Medulla oblongata (tissue), 1 donor: ENCODE results near the gene MEX3D.
"Not testable (repeated sequence)": the region's sequence is repeated elsewhere in the genome, so short reads cannot be mapped to it uniquely, and the experiment has no call there.

Source experiments
- DNase-seq: peaks from one replicate; pipeline ENCODE4 v3.0.0-alpha.2; 2015; ENCODE audit errors: extremely low spot score

MEX3D gene

DNA sequence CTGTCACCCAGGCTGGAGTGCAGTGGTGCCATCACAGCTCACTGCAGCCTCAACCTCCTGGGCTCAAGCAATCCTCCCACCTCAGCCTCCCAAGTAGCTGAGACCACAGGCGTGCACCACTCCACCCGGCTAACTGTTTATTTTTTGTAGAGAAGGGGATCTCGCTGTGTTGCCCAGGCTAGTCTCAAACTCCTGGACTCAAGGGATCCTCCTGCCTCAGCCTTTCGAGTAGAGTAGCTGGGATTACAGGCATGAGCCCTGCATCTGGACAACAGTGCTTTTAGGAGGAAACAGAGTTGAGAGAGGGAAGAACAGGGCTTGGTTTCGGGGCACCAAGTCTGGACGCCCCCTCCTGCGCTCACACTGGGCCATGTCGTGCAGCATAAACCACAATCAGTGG is 48.3 kb downstream of the MEX3D start:
- DNase-seq: not testable (repeated sequence)

DNA sequence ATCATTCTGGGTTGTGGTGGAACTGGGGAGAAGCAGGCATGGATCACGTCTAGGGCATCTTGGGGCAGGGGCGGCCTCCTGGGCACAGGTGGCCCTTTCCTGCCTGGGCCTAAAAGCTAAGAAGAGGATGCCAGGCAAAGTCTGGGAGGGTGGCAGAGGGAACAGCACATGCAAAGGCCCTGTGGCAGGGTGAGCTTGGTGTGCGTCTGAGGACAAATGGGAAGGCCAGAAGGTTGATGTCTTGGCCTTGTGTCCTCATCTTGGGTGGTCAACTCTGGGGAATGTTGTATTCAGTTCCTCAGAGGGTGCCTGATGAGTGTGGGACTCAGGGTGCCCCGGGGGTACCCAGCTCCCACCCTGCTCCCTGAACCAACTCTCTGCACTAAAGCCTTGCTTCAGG is 49.7 kb downstream of the MEX3D start:
- no peak for DNase-seq

DNA sequence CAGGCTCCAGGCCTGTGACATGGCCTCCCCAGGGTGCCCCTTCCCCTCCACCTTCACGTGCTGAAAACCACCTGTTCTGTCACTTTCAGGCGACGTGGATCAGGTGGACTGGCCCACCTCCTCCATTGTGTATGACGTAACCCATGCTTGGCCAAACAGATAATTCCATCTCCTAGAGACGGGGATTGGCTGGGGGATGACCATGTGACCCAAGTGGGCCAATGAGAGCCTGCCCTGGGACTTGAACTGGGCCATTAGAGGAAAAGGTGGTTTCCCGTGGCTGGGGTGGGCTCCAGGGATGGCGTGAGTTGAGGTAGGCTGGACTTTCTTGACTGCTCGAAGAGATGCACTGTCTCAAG is 51.8 kb downstream of the MEX3D start:
- no peak for DNase-seq

DNA sequence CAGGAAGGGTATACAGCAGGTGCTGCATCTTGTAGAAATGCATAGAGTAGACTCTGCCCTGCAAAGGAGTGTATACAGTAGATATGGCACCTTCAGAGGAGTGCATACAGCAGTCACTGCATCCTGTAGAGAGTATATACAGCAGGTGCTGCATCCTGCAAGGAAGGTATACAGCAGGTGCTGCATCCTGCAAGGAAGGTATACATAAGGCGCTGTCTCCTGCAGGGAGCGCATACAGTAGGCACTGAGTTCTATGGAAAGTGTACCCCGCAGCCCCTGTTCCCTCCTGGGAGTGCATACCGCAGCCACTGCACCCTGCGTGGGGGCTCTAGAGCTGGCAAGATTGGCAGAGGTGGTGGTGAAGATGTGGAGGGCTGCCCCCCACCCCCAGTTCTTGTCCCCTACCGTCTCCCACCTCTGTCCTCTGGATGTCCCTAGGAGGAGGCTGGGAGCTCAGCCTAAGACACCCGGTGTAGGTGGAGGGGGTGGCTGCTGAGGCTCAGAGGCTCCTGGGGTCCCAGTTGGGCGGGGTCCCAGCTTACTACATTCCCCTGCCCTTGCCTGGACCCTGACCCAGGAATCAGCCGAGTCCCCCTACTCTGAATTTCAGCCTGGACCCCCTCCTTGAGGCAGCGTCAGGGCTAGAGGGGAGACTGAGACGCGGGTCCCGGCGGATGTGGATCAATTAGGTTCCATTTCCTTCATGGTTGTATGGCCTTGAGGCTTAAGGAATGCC is 53.0 kb downstream of the MEX3D start:
- DNase-seq: no peak

DNA sequence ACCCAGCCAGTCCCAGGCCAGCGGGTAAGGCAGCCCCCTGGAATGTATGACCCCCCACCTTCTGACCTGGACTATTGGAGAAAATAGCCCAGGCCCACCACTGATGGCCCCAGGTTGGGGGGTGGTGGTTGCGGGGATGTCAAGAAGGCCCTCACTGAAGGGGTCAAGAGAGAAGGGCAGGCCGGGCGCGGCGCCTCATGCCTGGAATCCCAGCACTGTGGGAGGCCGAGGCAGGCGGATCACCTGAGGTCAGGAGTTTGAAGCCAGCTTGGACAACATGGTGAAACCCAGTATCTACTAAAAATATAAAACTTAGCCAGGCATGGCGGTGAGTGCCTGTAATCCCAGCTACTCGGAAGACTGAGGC is 53.8 kb downstream of the MEX3D start:
- DNase-seq: no peak

DNA sequence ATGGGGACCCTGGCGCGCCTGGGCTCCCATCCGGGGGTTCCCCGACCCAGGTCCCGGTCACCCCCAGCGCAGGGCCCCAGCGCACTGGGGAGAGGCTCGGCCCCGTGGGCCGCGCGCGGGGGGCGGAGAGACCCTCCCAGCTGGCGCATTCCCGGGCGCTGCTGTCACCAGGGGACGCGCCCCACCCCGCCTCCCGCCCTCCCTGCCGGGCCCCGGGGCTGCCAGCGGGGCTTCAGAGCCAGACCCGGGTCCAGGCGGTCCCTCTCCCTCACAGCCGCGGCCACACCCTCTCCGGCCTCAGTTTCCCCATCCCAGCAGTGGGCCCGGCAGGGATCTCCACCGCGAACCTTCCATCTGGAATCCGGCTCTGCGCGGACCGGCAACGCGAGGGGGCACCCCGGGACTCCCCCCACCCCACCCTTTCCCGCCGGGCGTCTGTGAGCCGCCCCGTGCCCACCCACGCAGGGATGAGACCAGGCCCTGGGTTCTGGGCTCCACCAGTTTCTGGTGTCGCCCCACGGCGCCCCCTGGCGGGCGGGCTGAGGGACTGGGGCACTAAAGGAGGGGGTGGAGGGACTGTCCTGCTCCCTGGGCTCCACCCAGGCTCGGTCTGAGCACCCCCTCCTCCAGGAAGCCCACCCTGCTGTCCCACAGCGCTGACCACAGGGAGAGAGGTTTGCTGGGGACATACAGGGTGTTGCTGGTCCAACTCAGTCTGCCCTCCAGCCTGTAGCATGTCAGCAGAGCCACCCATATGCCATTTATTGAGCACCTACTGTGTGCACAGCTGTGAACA is 54.4 kb downstream of the MEX3D start:
- DNase-seq: no peak

DNA sequence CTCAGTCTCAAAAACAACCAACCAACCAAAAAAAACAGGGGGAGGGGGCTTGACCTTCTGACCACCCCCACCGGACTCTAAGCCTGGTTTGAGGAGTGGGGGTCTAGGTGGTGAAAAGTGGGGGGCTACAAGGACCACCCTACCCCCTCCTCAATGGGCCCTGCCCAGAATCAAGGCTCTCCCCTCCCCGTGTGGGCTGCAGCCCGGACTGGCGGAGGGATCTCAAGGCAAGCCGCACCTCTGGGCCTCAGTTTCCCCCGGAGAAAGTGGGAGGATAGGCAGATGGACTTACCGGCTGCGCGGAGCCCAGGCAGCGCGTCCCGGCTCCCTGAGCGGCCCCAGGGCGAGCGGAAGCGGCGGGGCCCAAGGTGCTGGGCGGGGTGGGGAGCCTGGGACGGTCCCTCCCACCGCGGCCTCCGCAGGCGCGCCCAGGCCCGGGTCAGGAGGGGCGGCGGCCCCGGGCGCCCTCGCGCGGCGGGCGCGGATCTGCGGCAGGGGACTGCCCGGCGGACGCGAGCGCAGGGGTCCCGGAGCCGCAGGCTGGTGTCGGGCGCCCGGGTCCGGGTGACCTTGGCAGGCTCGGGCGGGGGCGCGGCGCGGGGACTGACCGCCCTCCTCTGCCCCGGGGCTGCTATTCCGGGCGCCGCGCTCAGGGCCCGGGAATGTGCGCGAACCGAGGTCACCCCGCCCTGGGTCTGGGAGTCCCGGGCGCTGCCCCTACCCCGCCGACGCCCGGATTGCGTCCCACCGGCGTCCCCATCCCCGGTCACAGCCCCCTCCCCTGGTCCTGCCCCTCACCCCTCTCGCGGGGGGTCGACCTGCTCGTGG is 55.2 kb downstream of the MEX3D start, which contains the start of gene ADAMTSL5:
TSS of gene ADAMTSL5 (minus strand) at position 349 of the 828 bp plus-strand sequence. CDS start 2,076 bp downstream, outside the sequence.
- DNase-seq: no peak

DNA sequence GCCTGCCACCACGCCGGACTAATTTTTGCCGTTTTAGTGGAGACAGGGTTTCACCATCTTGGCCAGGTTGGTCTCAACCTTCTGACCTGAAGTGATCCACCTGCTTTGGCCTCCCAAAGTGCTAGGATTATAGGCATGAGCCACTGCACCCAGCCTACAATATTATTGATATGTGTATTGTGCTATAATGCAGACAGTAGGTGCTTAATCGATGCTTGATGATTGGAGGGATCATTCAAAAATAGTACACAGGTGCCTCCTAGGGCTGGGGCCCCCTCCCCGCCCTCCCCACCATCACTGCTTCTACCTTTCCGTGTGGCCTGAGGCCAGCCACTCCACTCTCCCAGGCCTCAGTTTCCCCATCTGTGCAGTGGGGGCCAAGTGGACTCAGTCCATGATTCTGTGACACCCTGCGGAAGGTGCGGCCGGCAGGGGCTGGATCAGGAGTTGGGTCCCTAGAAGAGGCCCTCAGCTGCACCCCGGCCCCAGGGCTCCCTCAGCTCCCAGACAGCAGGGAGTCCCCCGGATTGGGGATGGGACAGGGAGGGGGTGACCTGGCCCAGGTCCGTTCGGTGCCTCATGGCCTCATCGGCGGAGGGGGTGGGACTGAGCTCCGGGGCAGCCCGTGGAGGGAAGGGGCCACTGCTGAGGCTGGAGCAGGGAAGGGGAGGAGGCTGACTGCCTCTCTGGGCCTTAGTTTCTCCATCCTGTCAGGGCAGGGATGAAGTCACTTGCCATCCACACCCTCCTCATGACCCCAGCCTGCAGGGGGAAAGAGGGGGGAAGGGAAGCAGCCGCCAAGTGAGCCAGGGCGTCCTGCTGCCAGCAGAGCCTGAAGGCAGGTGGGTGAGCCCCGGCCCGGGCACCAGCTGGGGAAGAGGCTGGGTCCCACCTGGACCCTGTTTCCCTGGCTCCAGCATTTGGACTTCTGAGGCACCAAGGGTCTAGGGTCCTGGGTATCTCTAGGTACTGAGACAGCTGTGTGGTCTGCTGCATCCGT is 56.5 kb downstream of the MEX3D start:
- DNase-seq: no peak

DNA sequence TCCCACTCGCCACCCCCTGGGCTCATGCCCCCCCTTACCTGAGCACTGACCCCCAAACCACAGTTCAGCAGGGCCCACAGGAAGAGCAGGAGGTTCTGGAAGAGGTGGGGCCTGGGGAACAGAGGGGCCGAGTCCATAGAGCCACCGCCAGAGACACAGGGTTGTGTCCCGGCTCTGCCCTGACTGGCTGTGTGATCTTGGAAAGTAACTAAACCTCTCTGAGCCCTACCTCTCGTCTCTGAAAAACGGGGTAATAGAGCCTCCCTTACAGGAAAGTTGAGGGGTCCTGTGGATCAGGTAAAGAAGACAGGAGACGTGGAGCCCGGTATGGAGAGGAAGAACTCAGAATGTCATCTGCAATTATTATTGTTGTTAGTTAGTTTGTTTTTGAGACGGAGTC is 57.3 kb downstream of the MEX3D start:
- DNase-seq: no peak

DNA sequence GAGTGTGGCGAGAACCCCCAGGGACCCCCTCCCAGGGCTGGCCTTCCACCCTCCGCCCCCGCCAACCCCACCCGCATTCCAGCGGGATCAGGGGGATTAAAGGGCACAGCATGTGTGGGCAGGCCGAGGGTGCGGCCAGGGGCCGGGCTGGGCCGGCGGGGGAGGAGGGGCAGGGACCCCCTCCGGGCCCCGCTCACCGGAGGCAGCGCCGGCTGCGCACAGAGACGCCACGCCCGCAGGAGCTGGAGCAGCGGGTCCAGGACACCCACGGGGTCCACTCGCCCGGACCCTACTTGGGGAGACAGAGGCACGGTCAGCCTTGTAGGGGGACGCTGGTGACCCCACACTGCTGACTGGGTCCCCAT is 57.7 kb downstream of the MEX3D start:
- no peak for DNase-seq

DNA sequence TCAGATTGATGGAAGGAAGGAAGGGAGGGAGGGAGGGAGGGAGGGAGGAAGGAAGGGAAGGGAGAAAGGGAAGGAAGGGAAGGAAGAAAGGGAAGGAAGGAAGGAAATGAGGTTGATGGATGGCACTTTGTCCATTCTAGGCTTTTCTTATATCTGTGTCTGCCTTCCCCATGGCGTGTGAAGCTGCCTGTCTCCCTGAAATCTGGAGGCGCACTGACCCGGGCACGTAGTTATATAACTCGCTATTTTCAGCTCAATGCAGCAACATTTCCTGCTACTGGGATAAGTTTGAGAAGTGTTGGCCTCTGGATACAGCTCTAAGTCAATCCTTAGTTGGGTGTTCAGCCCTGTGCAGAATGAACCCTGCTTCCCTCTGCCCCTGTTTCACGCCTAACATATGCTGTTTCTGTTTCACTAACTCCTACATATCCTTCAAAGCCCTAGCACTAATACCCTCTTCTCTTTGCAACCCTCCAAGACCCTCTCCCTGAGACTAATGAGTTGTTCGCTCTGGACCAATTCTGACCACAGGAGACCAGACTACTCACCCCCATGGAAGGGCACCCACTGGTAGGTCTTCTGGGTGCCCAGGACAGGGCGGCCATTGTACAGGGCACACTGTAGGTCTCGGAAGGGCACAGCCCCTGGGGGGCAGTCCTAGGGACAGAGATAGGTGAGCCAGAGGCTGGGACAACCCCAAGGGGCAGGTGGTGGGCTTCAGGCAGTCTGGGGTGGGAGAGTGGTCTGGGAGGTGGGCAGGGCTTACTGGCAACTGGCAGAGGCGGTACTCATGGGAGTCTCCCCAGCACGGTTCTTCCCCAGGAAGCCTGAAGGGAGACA is 58.3 kb downstream of the MEX3D start:
- DNase-seq: no peak

DNA sequence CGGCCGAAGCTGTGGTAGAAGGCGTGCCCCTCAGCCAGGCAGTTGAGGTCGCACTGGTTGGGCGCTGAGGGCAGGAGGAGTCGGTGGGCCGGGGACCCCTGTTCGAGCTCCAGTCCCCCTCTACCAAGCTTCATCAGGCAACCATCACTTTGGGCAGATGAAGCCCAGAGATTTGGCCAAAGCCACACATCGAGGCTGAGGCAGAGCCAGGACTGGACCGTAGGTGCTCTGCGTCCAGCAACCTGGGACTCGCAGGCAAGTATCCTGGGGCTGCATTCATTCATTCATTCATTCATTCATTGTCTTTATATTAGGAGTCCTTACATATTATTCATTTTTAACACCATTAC is 59.6 kb downstream of the MEX3D start:
- DNase-seq: no peak

DNA sequence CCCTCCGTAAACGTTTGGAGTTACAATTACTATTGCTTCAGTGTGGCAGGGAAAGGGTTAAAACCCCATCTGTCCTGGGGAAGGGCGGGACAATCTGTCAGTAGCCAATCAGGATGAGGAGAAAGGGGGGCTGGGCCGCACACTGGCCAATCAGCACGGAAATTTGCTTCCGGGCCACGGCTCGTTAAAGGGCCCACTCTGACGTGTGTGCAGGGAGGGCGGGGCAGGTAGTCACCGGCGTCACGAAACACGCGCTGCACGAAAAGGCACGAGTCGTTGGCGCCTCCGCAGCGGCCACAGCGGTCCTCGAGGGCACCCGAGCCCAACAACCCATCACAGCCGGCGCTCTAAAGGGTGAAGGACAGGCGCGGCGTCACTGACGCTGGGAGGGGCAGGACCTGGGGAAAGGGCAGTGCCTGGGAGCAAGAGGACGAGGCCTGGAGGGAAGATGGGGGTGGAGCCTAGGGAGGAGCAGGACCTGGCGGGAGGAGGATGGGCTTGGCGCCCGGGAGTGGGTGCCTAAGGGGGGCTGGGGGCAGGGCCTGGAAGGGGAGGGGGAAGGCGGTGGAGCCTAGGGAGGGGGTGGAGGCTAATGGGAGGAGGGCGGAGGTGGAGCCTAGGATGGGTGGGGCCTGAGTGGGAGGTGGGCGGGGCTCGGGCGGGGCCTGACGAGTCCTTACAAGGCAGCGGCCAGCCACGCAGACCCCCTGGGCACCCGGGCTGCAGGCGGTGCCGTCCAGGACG is 60.2 kb downstream of the MEX3D start:
- peak; percentile 96 for DNase-seq

DNA sequence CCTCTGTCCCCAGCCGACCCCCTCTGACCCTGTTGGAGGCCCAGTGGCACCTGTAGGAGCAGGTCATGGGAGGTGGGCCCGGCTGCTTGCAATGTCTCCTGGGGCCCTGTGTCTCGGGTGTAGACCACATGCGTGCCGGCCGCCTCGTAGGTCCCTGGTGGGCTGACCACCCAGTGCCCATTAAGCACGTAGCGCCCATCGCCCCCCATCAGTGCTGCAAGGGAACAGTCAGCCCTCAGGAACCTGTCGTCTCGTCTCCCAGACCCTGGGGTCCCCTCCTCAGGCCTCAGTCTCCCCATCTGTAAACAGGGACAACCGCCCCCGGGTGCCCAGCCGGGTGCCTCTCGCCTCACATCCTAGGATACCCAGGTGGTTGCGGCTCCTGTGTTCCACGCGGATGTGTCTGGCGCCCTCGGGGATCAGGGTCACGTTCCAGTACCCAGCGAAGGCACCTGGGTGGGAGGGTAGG is 60.9 kb downstream of the MEX3D start:
- no peak for DNase-seq

DNA sequence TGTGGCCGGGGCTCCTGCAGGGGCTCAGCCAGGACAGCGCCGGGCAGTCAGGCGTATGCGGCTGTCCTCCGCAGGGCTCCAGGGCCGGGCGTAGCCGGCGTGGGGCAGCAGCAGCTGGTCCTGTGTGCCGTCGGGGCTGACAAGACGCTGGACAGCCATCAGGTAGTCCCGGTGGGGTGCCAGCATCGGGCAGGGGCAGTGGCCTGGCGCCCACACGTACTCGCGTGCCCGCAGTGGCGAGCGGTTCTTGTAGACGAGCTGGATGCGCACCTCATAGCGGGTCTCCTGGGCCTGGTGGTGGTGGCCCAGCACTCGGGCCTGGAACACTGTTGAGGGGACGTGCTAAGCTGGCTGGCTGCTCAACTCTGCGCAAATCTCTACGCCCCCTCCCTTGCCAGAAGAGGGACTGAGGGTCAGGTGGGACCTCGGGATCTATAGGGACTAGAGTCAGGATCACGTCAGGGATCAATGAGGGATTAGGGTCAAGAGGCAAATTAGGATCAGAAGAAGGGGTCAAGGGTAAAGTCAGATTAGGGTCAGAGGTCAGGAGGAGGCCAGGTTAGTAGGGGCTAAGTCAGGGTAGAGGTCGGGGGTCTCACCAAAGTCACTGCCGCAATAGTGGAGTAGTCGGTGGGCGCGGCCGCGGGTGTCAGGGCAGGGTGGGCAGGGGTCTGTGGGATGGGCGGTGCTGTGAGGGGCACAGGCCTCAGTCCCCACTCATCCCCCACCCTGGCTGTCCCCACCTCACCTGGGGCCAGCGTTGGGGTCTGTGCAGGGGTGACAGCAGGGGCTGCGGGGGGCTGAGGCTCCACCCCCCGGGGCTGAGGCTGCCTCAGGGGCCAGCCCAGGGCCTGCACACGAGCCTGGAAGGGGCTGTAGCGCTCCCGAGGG is 61.9 kb downstream of the MEX3D start:
- DNase-seq: no peak

DNA sequence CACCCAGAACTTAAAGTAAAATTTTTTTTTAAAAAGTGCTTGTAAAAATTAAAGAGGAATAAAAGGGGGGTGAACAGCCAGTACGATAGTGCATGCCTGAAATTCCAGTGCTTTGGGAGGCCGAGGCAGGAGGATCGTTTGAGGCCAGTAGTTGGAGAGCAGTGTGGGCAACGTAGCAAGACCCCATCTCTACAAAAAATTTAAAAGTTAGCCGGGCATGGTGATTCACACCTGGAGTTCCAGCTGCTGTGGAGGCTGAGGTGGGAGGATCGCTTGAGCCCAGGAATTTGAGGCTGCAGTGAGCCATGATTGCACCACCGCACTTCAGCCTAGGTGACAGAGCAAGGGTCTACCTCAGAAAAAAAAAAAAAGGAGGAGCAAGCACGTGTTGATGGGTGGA is 63.1 kb downstream of the MEX3D start:
- no peak for DNase-seq
